ENCODE data around the gene KISS1R.
A peak's percentile ranks its signal among the peaks of the same experiment; 100 is the strongest.

Gene KISS1R

GRCh38 chr19:900302-901111 lies 16.6 kb upstream of the KISS1R start:
- DNase-seq = no peak

DNA sequence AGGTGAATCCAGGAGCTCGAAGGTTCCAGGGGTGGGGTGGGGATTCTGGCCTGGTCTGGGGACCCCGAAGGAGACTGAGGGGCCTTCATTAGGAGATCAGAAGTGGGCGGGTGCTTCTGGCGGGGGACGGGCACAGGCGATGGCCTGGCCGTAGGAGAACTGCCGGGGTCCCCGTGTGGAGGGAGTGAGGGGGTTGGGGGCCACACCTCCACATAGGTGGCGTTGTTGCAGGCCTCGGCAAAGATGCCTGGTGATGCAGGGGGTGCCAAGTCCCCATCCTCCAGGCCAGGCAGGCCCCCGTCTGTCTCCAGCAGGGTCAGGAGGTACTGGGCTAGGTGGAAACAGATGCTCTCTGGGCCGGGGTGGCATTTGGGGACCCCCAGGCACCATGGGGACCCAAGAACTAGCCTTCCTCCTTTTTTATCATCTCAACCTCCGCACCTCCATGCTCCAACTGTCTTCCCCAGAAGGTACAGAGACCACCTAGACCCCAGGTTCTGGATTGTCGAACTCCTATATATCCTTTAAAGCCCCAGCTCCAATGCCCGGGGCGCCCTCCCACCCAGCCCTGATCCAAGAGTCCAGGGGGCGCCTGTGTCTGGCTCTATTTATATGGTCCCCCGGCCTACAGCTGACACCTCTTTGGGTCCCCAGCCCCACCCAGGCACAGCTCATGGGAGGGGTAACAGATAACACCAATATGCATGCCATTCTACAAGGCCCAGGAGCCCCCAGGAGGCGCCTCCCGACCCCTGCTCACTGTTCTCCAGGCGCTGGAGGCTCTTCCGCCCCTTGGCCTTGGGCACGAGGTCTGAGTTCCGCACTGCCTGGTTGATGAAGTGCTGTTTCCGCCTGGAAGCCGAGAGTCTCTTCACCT lies 15.7 kb upstream of the KISS1R start:
- no peak for DNase-seq

- DNase-seq = no peak
Observed at GRCh38 chr19:902093-902370, 15.1 kb upstream of the KISS1R start.

GRCh38 chr19:902446-903226 lies 14.5 kb upstream of the KISS1R start:
- DNase-seq = no peak

DNA sequence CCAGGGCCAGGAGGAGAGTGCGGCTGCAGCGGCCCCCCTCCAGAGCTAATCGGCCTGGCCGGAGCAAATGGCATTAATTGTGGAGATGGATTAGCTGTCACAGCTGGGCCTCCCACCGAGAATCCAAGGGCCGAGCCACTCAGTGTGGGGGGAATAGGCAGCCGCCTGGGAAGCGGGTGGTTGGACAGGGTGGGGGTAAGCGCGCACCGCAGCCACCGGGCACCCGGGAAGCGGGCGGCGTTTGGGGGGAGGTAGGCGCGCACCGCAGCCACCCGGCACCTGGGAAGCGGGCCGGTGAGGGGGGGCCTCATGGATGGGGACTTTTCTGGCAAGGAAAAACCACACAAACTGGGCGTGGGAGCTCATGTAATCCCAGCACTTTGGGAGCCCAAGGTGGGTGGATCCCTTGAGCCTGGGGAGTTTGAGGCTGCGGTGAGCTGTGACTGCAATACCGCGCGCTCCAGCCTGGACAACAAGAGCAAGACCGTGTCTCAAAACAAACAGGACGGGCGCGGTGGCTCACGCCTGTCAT lies 13.8 kb upstream of the KISS1R start:
- no peak for DNase-seq

GRCh38 chr19:904545-904944 lies 12.6 kb upstream of the KISS1R start:
- no peak for DNase-seq

GRCh38 chr19:906480-906879 lies 10.7 kb upstream of the KISS1R start:
- no peak for DNase-seq

- DNase-seq = no peak
Observed at GRCh38 chr19:907183-907853, 9.8 kb upstream of the KISS1R start.

GRCh38 chr19:911197-912033 lies 5.7 kb upstream of the KISS1R start:
- no peak for DNase-seq

DNA sequence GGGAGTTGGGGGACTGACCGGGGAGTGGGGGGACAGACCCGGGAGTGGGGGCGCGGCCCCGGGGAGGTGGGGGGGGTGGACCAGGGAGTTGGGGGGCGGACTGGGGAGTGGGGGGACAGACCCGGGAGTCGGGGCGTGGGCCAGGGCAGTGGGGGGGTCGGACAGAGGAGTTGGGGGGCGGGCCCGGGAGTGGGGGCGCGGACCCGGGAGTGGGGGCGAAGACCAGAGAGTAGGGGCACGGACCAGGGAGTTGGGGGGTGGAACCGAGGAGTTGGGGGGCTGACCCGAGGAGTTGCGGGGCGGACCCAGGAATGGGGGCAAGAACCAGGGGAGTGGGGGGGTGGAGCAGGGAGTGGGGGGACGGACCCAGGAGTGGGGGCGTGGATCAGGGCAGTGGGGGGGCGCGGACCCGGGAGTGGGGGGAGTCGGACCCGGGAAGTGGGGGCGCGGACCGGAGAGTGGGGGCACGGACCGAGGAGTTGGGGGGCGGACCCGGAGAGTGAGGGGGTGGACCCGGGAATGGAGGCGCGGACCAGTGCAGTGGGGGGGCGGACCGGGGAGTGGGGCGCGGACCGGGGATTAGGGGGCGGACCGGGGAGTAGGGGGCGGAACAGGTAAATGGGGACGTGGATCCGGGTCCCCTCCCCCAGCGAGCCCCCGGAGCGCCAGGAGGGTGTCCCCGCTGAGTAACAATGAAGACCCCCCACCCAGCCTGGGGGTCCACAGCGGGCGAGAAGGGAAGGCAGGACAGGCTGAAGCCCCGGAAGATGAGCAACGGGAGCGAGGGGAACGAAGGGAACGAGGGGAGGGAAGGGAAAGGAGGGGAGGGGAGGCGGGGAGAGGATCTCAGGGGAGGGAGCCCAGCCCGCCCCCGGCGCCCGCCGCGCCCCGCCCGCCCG lies 4.7 kb upstream of the KISS1R start:
- DNase-seq = peak; percentile 15

DNA sequence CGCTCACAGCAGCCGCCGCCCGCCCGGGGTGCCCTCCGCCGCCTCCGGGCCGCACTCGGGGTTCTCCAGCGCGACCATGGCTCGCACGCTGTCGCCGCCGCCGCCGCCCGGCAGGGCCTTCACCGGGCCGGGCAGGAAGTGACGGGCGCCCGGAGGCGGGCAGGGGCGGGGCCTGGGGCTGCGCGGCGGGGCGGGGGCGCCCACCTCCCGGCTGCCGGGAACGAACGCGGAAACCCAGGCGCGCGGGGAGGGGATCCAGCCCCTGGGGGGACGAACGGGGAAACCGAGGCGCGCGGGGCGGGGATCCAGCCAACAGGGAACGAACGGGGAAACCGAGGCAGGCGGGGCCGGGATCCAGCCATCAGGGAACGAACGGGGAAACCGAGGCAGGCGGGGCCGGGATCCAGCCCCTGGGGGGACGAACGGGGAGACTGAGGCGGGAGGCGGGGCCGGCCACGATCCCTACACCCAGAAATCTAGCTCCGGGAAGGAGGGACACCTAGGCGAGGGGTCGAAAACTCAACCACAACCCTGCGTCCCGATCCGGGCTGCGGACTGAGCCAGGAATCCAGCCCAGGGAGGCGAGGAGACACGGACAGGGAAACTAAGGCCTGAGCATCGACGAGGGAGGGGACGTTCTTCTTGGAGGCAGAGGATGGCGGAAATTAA lies 3.9 kb upstream of the KISS1R start, which contains the start of gene R3HDM4:
TSS of gene R3HDM4 (minus strand) at position 140 of the 669 bp plus-strand sequence. CDS start at position 78, 62 bp downstream.
- peak; percentile 82 for DNase-seq

GRCh38 chr19:916645-917322 lies 349 bp upstream of the KISS1R start:
- DNase-seq = peak; percentile 29

- DNase-seq = no peak
Observed at GRCh38 chr19:918152-918437, 962 bp downstream of the KISS1R start.

- no peak for DNase-seq
Observed at GRCh38 chr19:918481-919198, 1.5 kb downstream of the KISS1R start.

GRCh38 chr19:919199-920050 lies 2.3 kb downstream of the KISS1R start:
- peak; percentile 24 for DNase-seq

- DNase-seq = peak; percentile 62
Observed at GRCh38 chr19:920051-920864, 3.1 kb downstream of the KISS1R start.

- DNase-seq = peak; percentile 24
Observed at GRCh38 chr19:924553-925086, 7.5 kb downstream of the KISS1R start.

All from stimulated activated naive CD4-positive, alpha-beta T cell treated with Interleukin-2 at 50 U/mL for 16 hours (primary cell).